Nucleus accumbens (tissue), 56 donors: ENCODE data around the gene AKAP6.

Source experiments
- DNase-seq, 56 donors: peaks; one replicate each; lab custom pipeline; 2025; lab: John Stamatoyannopoulos, UW

AKAP6 gene

DNA sequence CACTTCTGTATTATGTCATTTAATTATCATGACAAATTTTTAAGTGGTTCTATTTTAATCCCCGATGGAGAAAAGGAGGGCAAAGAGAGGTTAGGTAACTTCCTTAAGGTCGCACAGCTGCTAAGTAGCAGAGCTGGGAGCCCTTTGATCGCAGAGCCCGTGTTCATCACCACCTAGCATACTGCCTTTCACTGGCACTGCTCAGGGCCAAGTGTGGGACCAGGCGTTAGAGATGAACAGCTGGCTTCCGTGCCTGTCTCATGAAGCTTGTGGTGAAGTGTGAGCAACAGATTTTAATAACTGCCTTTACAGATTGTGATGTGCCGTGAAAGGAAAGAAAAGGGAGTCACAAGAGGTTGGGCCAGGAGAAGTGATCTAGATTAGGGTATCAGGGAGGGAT is 273.6 kb downstream of the AKAP6 start:
- no peak for DNase-seq

DNA sequence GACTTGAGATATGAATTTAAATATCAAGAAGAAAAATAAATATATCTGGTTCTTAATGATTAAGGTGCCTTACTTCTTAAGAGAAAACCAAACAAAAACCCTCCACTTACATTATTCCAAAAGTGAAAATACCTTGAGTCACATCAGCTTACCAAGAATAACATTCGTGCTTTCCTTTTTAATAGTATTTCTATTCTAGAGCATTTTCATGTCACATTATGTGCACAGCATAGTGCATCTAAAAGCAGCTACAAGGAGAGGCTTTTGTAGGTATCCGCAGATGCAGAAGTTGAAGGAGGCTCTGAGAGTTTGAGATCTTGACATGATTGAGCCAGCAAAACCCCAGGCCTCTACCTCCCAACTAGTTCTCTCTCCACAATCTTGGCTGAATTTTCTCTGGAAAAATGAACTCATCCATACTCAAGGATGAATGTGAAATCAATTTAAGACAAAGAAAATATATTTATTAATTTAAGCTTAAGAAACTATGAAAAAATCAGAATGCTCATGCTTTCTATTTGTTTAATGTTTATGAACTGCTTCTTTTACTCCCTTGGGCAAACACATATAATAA is 275.0 kb downstream of the AKAP6 start:
- no peak for DNase-seq

DNA sequence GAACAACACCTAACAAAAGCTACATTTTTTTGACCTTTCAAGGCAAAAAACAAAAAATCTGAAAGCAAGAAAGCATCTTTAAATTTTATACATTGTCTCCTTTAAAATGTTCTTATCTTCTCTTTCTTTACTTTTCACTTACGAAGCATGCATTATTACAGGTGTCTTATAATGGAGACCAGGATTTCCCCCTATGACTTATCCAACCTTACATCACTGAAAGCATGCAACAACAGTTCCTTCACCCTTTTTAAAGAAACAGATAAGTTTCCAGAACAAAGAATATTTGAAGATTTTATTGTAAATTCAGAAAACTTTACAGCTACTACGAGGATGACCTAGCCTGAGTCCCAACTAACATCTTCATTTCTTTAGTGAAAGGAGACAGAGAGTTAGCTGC is 277.2 kb downstream of the AKAP6 start:
- no peak for DNase-seq

GRCh38 chr14:32607399-32607798 is 278.3 kb downstream of the AKAP6 start:
- DNase-seq, result no peak

DNA sequence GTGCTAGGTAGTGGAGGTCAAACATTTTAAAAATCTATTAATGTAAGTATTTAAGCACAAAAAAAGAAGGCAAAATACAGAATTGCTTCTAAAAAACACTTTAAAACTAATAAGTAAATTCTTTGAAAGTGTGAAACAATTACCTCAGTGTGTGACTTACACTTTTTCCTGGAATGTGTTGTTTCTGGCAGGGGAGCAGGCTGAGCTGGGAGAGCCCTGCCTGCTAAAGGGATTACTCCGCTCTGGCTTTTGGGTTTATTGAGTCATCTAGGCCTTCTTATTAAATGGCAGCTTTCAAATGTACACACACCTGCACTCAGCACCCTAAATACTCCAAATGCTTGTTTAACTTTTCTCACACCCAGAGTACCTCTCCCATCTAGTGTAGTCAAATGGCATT is 279.8 kb downstream of the AKAP6 start:
- DNase-seq, result no peak

GRCh38 chr14:32609388-32609787 is 280.3 kb downstream of the AKAP6 start:
- DNase-seq, result no peak

GRCh38 chr14:32611752-32612151 is 282.7 kb downstream of the AKAP6 start:
- DNase-seq, result no peak

GRCh38 chr14:32618991-32619390 is 289.9 kb downstream of the AKAP6 start:
- DNase-seq, result no peak

DNA sequence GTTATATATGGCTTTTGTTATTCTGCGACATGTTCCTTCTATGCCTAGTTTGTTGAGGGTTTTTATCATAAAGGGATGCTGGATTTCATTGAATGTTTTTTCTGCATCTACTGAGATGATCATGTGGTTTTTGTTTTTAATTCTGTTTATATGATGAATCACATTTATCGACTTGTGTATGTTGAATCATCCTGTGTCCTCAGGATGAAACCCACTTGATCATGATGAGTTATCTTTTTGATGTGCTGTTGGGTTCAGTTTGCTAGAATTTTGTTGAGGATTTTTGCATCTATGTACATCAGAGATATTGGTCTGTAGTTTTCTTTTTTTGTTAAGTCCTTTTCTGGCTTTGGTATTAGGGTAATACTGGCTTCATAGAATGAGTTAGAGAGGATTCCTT is 291.2 kb downstream of the AKAP6 start:
- DNase-seq, result no peak

DNA sequence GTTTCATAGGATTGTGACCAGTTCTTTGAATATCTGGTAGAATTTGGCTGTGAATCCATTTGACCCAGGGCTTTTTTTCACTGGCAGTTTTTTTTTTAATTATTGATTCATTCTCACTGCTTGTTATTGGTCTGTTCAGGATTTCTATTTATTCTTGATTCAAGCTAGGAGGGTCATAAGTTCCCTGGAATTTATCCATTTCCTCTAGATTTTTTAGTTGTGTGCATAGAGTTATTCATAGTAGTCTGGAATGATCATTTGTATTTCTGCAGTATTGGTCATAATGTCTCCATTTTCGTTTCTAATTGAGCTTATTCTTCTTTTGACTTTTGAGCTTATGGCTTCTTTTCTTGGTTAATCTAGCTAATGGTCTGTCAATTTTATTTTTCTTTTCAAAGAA is 291.6 kb downstream of the AKAP6 start:
- no peak for DNase-seq

DNA sequence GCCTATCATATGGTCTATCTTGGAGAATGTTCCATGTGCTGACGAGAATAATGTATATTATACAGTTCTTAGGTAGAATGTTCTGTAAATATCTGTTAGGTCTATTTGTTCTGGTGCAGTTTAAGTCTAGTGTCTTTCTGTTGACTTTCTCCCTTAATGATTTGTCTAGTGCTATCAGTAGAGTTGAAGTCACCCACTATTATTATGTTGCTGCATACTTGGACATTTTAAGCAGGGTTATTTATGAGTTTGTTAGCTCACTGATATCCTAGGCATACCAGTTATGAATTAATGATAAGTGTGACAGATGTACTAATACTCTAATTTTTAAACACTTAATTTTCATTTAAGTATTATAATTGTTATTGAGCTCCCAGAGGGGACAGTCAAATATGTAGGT is 292.5 kb downstream of the AKAP6 start:
- no peak for DNase-seq

- DNase-seq, result no peak
Observed at GRCh38 chr14:32622742-32623141, 293.6 kb downstream of the AKAP6 start.

GRCh38 chr14:32623300-32624093 is 294.4 kb downstream of the AKAP6 start:
- no peak for DNase-seq

DNA sequence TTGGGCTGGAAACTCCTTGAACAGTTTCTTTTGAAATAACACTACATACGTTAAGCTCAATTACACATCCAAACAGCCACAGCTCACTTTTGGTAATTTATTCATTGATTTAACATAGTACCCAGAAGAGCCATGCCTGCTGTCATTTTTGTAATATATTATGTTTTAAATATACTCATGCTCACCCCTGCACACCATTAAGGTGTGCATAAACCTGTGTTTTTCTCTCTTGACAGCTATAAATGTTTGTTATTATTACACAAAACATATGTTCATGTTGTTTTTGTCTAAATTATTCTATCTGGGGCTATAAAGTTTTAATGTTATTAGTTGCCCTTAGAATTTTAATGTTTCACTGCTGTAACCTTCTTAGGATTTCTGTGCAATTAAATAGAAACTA is 296.1 kb downstream of the AKAP6 start:
- no peak for DNase-seq

DNA sequence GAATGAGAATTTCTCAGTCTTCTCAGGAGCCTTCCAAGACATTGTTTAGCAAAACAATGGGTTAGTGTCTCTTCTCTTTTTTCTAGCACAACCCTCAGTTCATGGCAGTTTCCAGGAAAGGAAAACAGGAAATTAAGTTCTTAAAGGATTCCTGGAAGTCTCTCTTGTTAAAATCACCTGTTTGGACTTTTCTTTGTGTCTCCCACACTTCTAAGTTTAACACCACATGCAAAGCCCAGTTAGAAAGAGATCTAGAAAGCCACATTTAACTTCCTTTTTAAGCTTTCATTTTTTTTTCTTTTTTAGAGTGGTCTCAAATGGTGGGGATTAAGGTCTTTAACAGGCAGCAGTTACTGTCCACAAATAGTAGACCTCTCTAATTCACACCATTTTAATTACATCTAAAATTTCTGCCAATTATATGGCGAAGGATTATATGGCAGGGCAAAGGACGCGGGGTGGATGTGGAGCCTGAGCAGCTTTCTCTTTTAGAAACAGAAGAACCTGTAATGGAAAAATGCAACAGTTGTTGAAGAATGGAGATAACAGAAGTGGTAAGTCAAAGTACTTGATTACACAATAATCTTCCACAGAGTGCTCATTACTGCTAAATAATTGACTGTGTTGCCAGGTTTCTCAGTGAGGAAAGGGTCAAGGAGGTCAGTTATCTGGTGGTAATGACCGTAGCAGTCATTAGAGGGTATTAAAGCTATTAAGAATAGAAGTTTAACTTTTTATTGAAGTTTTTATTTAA is 298.6 kb downstream of the AKAP6 start:
- DNase-seq, result no peak

GRCh38 chr14:32629236-32629635 is 300.1 kb downstream of the AKAP6 start:
- DNase-seq, result no peak

DNA sequence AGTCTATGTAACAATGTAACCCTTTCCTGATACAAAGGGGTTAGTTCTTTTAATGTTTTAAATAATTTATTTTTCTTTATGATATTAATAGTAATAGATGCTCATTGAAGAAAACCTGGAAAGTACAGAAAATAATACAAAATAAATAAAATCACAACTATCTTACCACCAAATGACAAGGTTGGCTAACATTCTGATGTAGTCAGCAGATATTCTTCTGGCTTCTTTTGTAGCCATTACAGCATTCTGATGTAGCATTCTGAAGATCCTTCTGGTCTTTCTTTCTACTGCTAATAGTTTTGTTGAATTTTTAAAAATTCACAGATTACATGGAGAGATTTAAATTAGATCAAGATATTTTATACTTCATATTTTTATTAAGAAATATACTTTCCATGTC is 301.6 kb downstream of the AKAP6 start:
- DNase-seq, result no peak

GRCh38 chr14:32633224-32633859 is 304.2 kb downstream of the AKAP6 start:
- DNase-seq, result no peak

GRCh38 chr14:32633930-32634329 is 304.8 kb downstream of the AKAP6 start:
- DNase-seq, result no peak

- no peak for DNase-seq
Observed at GRCh38 chr14:32635061-32635719, 306.1 kb downstream of the AKAP6 start.

GRCh38 chr14:32637582-32637981 is 308.5 kb downstream of the AKAP6 start:
- no peak for DNase-seq
